Coronary artery (tissue), 2 donors: Measurements from ENCODE around the gene ZNF83.
"Not testable (repeated sequence)": the region's sequence is repeated elsewhere in the genome, so short reads cannot be mapped to it uniquely, and the experiment has no call there.

Source experiments
- DNase-seq: peaks from one replicate; pipeline ENCODE4 v3.0.0-alpha.2; 2017; ENCODE audit warnings: low spot score
- H3K27ac ChIP-seq, 2 donors: fragments of 200-600 bp; sonication (generic); one replicate each; pipeline ENCODE4 v1.5.1; 2016 to 2019
- H3K4me3 ChIP-seq: fragments of 200-600 bp; sonication (generic); 2 replicates; pipeline ENCODE4 v1.5.1; 2016; ENCODE audit warnings: mild to moderate bottlenecking, moderate library complexity
- CTCF ChIP-seq: fragments of 200-600 bp; sonication (generic); IDR thresholded peaks from one replicate; pipeline ENCODE4 v1.5.1; 2019; ENCODE audit warnings: antibody characterized with exemption

ZNF83 gene

GRCh38 chr19:52640916-52641315 is 2.8 kb upstream of the ZNF83 start:
- no peak for TF ChIP-seq CTCF
- Histone ChIP-seq H3K4me3 (no peak overlapping the region), H3K27ac (no peak overlapping the region)
- no peak for DNase-seq

GRCh38 chr19:52639996-52640395 is 1.8 kb upstream of the ZNF83 start:
- Histone ChIP-seq H3K4me3 (no peak overlapping the region), H3K27ac (no peak overlapping the region)
- no peak for DNase-seq
- TF ChIP-seq CTCF: no peak

DNA sequence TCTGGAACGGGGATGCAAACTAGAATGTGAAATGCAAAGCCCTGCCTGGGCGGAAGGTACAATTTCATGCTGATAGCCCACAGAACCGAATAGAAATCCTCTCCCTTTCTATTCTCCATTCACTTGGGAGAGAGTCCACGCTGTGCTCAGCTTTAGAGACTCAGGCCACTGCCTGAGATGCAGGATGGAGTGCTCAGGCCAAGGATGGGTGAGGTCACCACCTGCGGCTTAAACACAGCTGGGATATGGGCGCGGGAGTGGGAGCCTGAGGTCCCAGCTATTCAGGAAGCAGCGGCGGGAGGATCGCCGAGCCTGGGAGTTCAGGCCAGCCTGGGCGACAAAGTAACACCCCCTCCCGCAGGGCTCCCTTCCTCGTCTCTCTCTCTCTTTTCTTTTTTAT is 446 bp upstream of the ZNF83 start:
- no peak for TF ChIP-seq CTCF
- H3K27ac ChIP-seq: peak overlapping the region; percentile 36 to 84
- peak overlapping the region; percentile 73 for H3K4me3 ChIP-seq

GRCh38 chr19:52635786-52636570 is 2.2 kb downstream of the ZNF83 start:
- DNase-seq: no peak

More for the DNA sequence above, 446 bp upstream of the ZNF83 start:
- DNase-seq: no peak

DNA sequence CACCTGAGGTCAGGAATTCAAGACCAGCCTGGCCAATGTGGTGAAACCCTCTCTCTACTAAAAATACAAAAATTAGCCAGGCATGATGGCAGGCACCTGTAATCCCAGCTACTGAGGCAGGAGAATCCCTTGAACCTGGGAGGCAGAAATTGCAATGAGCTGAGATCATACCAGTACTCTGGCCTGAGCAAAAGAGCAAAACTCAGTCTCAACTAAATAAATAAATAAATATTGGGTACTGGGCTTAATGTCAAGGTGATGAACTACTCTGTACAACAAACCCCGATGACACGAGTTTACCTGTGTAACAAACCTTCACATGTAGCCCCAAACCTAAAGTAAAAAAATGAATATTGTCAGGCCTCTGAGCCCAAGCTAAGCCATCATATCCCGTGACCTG is 10.7 kb downstream of the ZNF83 start:
- DNase-seq, H3K4me3 ChIP-seq, H3K27ac ChIP-seq: not testable (repeated sequence)

More at GRCh38 chr19:52635786-52636570, 2.2 kb downstream of the ZNF83 start:
- no peak for TF ChIP-seq CTCF
- H3K4me3 ChIP-seq: no peak overlapping the region
- no peak overlapping the region for H3K27ac ChIP-seq

- H3K4me3 ChIP-seq: no peak overlapping the region
- no peak for TF ChIP-seq CTCF
- H3K27ac ChIP-seq: no peak overlapping the region
- DNase-seq: no peak
These were observed 11.2 kb downstream of the ZNF83 start for GRCh38 chr19:52626915-52627314.

- no peak for TF ChIP-seq CTCF
- no peak for DNase-seq
- Histone ChIP-seq H3K4me3 (no peak overlapping the region), H3K27ac (no peak overlapping the region)
These were observed 15.9 kb downstream of the ZNF83 start for GRCh38 chr19:52622261-52622660.
